Activated CD8-positive, alpha-beta memory T cell treated with anti-CD3 and anti-CD28 coated beads, Interleukin-2, amount 10 ng/mL, durations not matched to agents 7 days and 5 days (primary cell): ENCODE data around the gene C4BPB. TPM values are rescaled to one million over a fixed set of nuclear protein-coding genes. Genes with fewer than 3 reads are reported as not detected.
"Not testable (repeated sequence)": the region's sequence is repeated elsewhere in the genome, so short reads cannot be mapped to it uniquely, and the experiment has no call there.

Source experiments
- ATAC-seq: fragments of 150-1000 bp; cut with Tn5 transposase; one replicate; pipeline ENCODE4 v1.10.0; 2021; ENCODE audit warnings: moderate library complexity
- CTCF ChIA-PET: fragments of 350-600 bp; sonication (Branson Sonifier 250); formaldehyde crosslinking; loops from one replicate; lab custom pipeline; 2021; ENCODE audit warnings: antibody characterized with exemption; lab: Charles Lee
- DNase-seq: peaks from one replicate; pipeline ENCODE4 v3.0.0-alpha.2; 2020
- H3K27ac Mint-ChIP-seq: one replicate; pipeline ENCODE4 v1.8.0; 2021; ENCODE audit warnings: mild to moderate bottlenecking, mixed read lengths
- H3K27me3 Mint-ChIP-seq: one replicate; pipeline ENCODE4 v1.8.0; 2021; ENCODE audit warnings: mixed read lengths
- H3K36me3 Mint-ChIP-seq: one replicate; pipeline ENCODE4 v1.8.0; 2021; ENCODE audit warnings: mild to moderate bottlenecking, mixed read lengths
- H3K4me1 Mint-ChIP-seq: one replicate; pipeline ENCODE4 v1.8.0; 2021; ENCODE audit warnings: mixed read lengths
- H3K4me3 Mint-ChIP-seq: one replicate; pipeline ENCODE4 v1.8.0; 2021; ENCODE audit warnings: mild to moderate bottlenecking, moderate library complexity, mixed read lengths
- H3K9me3 Mint-ChIP-seq: one replicate; pipeline ENCODE4 v1.8.0; 2022; ENCODE audit warnings: low read depth, mixed read lengths
- total RNA-seq, 2 experiments: library from RNA; stranded (reverse); gene quantifications; one replicate each; pipeline ENCODE4 v1.2.3, GENCODE V29; 2021

The C4BPB gene, protein sequence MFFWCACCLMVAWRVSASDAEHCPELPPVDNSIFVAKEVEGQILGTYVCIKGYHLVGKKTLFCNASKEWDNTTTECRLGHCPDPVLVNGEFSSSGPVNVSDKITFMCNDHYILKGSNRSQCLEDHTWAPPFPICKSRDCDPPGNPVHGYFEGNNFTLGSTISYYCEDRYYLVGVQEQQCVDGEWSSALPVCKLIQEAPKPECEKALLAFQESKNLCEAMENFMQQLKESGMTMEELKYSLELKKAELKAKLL
- 1 to 10 TPM in 1 of 2 experiments, under 1 TPM in 1; 0.91 to 1.1 TPM for total RNA-seq

DNA sequence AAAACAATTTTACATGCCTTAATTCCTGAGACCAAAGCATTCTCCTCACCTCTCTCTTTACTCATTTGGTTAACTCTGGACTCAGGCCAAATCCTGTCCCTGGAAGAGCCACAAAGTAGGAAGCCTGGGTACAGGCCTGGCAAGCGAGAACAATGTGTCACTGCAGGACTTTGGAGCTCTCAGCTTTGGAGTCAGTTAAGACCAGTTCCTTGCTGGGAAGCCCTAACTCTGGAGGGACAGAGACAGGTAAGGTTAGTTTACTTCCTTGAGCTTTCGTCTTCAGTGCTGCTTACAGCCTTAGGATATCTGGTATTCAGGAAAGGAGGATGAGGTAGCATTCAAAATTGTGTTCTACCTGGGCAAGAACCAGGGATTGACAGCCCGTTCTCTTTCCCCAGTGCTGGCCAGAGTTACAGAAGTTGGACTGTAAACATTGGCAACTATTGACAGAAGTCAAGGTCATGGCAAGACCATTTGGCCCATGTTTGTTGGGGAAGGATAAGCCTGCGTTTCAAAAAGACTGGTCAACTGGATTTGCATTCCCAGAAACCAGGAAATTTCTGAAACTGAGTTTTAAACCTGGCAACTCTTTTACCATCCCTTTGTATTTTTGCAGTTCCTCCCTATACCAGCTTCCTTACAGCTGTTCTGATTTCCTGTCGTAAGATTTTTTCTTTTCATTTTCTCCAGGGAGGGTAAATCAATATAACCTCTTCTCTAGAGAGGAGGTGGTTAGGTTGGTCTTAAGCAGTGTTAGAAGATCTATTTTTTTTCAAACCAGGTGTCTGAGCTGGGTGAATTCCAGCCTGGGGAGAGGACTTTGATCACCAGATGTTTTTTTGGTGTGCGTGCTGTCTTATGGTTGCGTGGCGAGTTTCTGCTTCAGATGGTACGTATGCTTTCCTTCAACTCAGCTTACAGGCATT, at the start of gene C4BPB:
TSS of gene C4BPB (plus strand) at position 160 of the 926 bp plus-strand sequence. CDS start at position 832, 672 bp downstream.
- Mint-ChIP-seq H3K27me3 (peaks cover 11% of the 10 kb centered on the region), H3K27ac (peak within 1 kb of the TSS; percentile 26), H3K4me1 (peaks cover 24% of the 10 kb centered on the region), H3K36me3 (no peaks in the 10 kb centered on the region), H3K9me3 (no peaks in the 10 kb centered on the region), H3K4me3 (peak within 1 kb of the TSS; percentile 43)
- peak; percentile 23 for ATAC-seq
- DNase-seq = no peak
- CTCF ChIA-PET = interaction anchor here (0.8 to 2.8 kb wide), 10 partner anchors 8 to 411 kb away, joined by 3 to 22 read pairs (median 4); partner anchors contain the start of gene CD55

DNA sequence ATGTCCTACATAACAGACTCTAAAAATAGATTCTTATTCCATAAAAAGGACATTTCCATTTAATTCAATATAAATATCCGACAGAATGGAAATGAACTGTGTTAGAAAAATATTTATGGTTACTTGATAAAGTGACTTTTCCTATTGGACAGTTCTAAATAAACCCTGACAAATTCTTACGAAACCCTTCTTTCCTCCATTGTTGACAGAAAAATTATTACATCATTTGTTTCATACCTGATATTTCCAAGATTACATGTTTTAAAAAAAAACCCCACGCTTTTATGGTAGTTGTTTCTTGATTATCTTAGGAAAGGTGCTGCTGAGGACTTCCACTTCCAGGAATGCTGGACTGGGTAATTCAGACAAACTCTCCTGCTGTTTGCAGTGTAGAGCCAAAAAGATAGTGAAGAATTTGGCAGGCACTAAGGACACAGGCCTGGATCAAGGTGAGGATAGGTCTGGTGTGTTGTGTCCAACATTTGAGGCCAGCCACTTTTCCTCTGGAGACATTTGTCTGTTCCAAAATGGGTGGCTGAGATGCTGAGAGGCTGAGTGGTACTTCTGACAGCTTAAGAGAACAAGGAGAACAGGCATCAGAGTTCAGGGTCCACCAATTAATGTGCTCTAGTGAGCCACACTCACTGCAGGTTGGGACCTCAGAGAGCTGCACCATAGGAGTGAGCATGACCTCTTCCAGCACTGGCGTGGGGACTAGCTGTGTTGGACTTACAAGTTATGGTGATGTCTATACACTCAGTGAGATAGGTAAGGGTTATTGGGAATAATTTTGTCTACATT, 49.1 kb upstream of the C4BPB start:
- CTCF ChIA-PET = interaction anchor here (1.3 kb wide), 1 partner anchor 8 kb away, joined by 6 read pairs; no protein-coding TSS in a partner anchor
- peaks cover 8% of the 10 kb centered on the region for H3K36me3 Mint-ChIP-seq
- H3K4me3 Mint-ChIP-seq = no peak overlapping the region
- no peak for ATAC-seq
- peaks cover 12% of the 10 kb centered on the region for H3K27me3 Mint-ChIP-seq
- DNase-seq = no peak
- H3K9me3 Mint-ChIP-seq = no peaks in the 10 kb centered on the region
- H3K4me1 Mint-ChIP-seq = peaks cover 1% of the 10 kb centered on the region
- H3K27ac Mint-ChIP-seq = no peak overlapping the region

DNA sequence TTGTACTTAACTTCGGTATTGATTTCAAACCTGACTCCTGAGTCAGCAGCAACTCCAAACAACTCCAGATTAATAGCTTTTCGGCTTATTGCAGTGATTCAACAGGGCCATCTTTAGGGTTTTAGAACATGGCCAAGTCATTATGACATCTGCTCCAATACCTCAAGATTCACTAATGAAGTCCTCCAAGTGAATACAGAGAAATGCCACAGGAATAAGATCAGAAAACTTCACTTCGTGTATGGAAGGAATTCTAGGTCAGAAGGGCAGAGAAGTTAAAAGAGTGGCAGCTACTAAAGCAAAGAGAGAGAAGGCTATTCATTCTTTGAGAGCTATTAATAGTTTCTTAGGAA, 48.5 kb upstream of the C4BPB start:
- no peak for DNase-seq
- peaks cover 3% of the 10 kb centered on the region for H3K4me1 Mint-ChIP-seq
- CTCF ChIA-PET = interaction anchor here (1.3 kb wide), 1 partner anchor 9 kb away, joined by 6 read pairs; no protein-coding TSS in a partner anchor
- H3K36me3 Mint-ChIP-seq = peaks cover 12% of the 10 kb centered on the region
- H3K4me3 Mint-ChIP-seq = no peak overlapping the region
- H3K27ac Mint-ChIP-seq = no peak overlapping the region
- ATAC-seq = no peak
- peaks cover 7% of the 10 kb centered on the region for H3K27me3 Mint-ChIP-seq
- no peaks in the 10 kb centered on the region for H3K9me3 Mint-ChIP-seq

DNA sequence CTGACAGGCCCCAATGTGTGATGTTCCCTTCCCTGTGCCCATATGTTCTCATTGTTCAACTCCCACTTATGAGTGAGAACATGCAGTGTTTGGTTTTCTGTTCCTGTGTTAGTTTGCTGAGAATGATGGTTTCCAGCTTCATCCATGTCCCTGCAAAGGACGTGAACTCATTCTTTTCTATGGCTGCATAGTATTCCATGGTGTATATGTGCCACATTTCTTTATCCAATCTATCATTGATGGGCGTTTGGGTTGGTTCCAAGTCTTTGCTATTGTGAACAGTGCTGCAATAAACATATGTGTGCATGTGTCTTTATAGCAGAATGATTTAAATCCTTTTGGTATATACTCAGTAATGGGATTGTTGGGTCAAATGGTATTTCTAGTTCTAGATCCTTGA, 47.3 kb upstream of the C4BPB start:
- not testable (repeated sequence) for H3K27me3 Mint-ChIP-seq, H3K9me3 Mint-ChIP-seq, H3K27ac Mint-ChIP-seq, H3K4me3 Mint-ChIP-seq, ATAC-seq, H3K4me1 Mint-ChIP-seq, DNase-seq
- H3K36me3 Mint-ChIP-seq = peaks cover 18% of the 10 kb centered on the region
- CTCF ChIA-PET = interaction anchor here (1.0 to 1.4 kb wide), 2 partner anchors 15 to 39 kb away, joined by 3 read pairs; no protein-coding TSS in a partner anchor

DNA sequence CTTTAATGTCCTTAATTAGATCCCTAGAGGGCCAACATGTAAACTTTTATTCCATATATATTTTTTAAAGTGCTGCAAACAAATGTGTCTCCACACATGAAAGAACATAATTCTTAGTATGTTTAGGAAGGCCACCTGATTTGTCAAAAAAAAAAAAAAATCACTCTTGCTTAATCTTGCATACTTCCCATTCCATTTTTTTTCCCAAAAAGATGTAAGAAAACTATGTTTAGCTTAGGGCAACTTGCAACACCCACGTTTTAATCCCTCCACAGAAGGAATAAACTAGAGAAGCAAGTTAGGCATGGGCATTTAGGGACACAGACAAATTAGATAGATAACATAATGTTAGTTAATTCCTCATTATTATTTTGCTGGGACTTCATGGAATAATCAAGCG, 43.2 kb upstream of the C4BPB start:
- ATAC-seq = no peak
- H3K36me3 Mint-ChIP-seq = peaks cover 39% of the 10 kb centered on the region
- H3K4me1 Mint-ChIP-seq = peaks cover 32% of the 10 kb centered on the region
- H3K27me3 Mint-ChIP-seq = no peaks in the 10 kb centered on the region
- H3K4me3 Mint-ChIP-seq = no peak overlapping the region
- no peak overlapping the region for H3K27ac Mint-ChIP-seq
- no peak for DNase-seq
- H3K9me3 Mint-ChIP-seq = no peaks in the 10 kb centered on the region
- CTCF ChIA-PET = interaction anchor here (1.0 to 1.9 kb wide), 3 partner anchors 13 to 39 kb away, joined by 3 to 4 read pairs (median 4); partner anchors contain the start of gene C1orf116

- CTCF ChIA-PET = interaction anchor here (0.8 to 3.1 kb wide), 8 partner anchors 14 to 358 kb away, joined by 3 to 27 read pairs (median 4); no protein-coding TSS in a partner anchor
- peaks cover 38% of the 10 kb centered on the region for H3K36me3 Mint-ChIP-seq
- H3K9me3 Mint-ChIP-seq = no peaks in the 10 kb centered on the region
- peaks cover 46% of the 10 kb centered on the region for H3K4me1 Mint-ChIP-seq
- ATAC-seq (no peak), DNase-seq (no peak)
- no peaks in the 10 kb centered on the region for H3K27me3 Mint-ChIP-seq
- H3K27ac Mint-ChIP-seq = no peak overlapping the region
- no peak overlapping the region for H3K4me3 Mint-ChIP-seq
Observed at GRCh38 chr1:207047505-207047904, 41.2 kb upstream of the C4BPB start.

GRCh38 chr1:207048041-207048440, 40.6 kb upstream of the C4BPB start:
- Mint-ChIP-seq H3K4me3 (no peak overlapping the region), H3K27ac (no peak overlapping the region)
- CTCF ChIA-PET = interaction anchor here (0.8 to 3.1 kb wide), 5 partner anchors 13 to 357 kb away, joined by 3 to 27 read pairs (median 4); no protein-coding TSS in a partner anchor

DNA sequence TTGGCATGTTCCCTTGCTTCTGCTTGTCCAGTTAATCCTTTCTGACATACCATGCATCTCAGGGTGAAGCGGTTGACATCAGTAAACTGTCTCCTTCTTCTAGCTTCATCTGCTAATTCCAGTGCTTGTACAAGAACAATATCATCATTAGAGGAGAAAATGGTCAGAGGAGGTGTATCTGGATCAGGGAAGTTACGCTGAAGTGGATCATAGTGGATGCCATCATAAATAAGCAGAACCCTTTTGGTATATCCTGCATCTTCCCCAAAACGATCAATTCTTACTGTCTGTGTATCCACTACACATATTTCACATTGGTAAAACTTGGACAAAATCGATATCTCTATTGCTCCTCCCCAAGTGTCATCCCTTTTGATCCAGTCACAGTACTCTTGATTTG, 39.6 kb upstream of the C4BPB start:
- H3K4me3 Mint-ChIP-seq = no peak overlapping the region
- CTCF ChIA-PET = interaction anchor here (0.9 to 3.1 kb wide), 5 partner anchors 16 to 472 kb away, joined by 3 to 27 read pairs (median 6); partner anchors contain the start of gene C1orf116
- peaks cover 57% of the 10 kb centered on the region for H3K4me1 Mint-ChIP-seq
- no peaks in the 10 kb centered on the region for H3K9me3 Mint-ChIP-seq
- ATAC-seq (no peak), DNase-seq (no peak)
- H3K27ac Mint-ChIP-seq = no peak overlapping the region
- H3K27me3 Mint-ChIP-seq = peaks cover under 1% of the 10 kb centered on the region
- H3K36me3 Mint-ChIP-seq = peaks cover 31% of the 10 kb centered on the region

More at GRCh38 chr1:207048041-207048440, 40.6 kb upstream of the C4BPB start:
- H3K4me1 Mint-ChIP-seq = peaks cover 51% of the 10 kb centered on the region
- no peaks in the 10 kb centered on the region for H3K27me3 Mint-ChIP-seq
- H3K36me3 Mint-ChIP-seq = peaks cover 33% of the 10 kb centered on the region
- DNase-seq (no peak), ATAC-seq (no peak)
- H3K9me3 Mint-ChIP-seq = no peaks in the 10 kb centered on the region

DNA sequence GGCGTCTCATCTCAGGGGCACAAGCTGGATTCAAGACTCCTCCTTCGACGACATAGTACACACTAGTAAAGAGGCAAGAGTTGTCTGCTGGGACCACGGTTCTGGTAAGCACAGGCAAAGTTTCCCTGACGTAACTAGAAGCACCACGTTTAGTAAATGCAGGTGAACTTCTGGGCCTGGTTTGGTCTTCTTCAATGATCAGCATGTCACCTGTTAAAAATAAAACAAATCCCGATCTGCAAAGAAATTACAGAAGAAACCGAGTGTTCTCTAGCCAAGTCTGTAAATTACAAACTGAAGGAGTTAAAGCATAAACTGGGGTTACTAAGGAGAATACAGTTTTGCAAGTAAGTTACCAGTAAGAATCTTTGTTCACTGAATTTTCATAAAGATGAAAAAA, 39.1 kb upstream of the C4BPB start:
- peaks cover 31% of the 10 kb centered on the region for H3K36me3 Mint-ChIP-seq
- no peaks in the 10 kb centered on the region for H3K9me3 Mint-ChIP-seq
- peak overlapping the region; percentile 93 for H3K27ac Mint-ChIP-seq
- DNase-seq (no peak), ATAC-seq (no peak)
- H3K4me1 Mint-ChIP-seq = peaks cover 58% of the 10 kb centered on the region
- peak overlapping the region; percentile 95 for H3K4me3 Mint-ChIP-seq
- CTCF ChIA-PET = interaction anchor here (0.9 to 3.1 kb wide), 17 partner anchors 11 to 471 kb away, joined by 3 to 27 read pairs (median 4); partner anchors contain the start of genes C1orf116 and DYRK3
- peaks cover 3% of the 10 kb centered on the region for H3K27me3 Mint-ChIP-seq

DNA sequence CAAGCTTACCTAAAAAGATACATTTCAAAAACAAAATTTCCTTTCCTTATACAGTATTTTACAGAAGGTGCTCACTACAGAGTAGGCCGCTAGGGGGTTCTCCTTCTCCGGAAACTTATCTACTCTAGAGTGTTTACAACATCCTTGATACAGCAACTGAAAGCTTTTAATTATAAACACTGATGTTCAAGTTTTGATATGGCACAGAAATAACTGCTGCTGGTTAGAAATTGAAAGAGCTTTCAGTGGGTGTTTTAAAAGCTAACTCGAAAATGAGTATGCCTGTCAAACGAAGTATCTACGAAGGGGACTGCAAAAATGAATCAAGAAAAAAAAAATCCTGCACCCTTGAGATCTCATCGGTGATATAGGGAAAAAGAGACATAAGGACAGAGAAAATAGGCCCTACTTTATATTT, 38.7 kb upstream of the C4BPB start:
- peaks cover 57% of the 10 kb centered on the region for H3K4me1 Mint-ChIP-seq
- DNase-seq (peak; percentile 71), ATAC-seq (peak; percentile 27)
- peaks cover 3% of the 10 kb centered on the region for H3K27me3 Mint-ChIP-seq
- peak overlapping the region; percentile 95 for H3K4me3 Mint-ChIP-seq
- H3K9me3 Mint-ChIP-seq = no peaks in the 10 kb centered on the region
- CTCF ChIA-PET = interaction anchor here (0.6 to 3.1 kb wide), 21 partner anchors 11 to 471 kb away, joined by 3 to 27 read pairs (median 4); partner anchors contain the start of genes C1orf116 and DYRK3
- peaks cover 27% of the 10 kb centered on the region for H3K36me3 Mint-ChIP-seq
- H3K27ac Mint-ChIP-seq = peak overlapping the region; percentile 93

GRCh38 chr1:207050480-207051190, 38.0 kb upstream of the C4BPB start:
- Mint-ChIP-seq H3K27ac (peak overlapping the region; percentile 93), H3K9me3 (no peaks in the 10 kb centered on the region), H3K36me3 (peaks cover 25% of the 10 kb centered on the region), H3K4me3 (peak overlapping the region; percentile 95), H3K4me1 (peaks cover 54% of the 10 kb centered on the region), H3K27me3 (peaks cover 3% of the 10 kb centered on the region)
- DNase-seq (peak; percentile 95), ATAC-seq (peak; percentile 68)
- CTCF ChIA-PET = interaction anchor here (0.6 to 3.1 kb wide), 18 partner anchors 10 to 449 kb away, joined by 3 to 27 read pairs (median 4); partner anchors contain the start of gene C1orf116
